Inflammatory macrophage treated with lipopolysaccharide for 4 hours (primary cell): ENCODE measurements around the gene ZPLD1.

ENCODE experiments used
- DNase-seq: peaks from one replicate; pipeline ENCODE4 v3.0.0-alpha.2; 2020

ZPLD1 gene

GRCh38 chr3:102471001-102471400 lies 36.2 kb downstream of the ZPLD1 start:
- DNase-seq = no peak

- no peak for DNase-seq
Measured at GRCh38 chr3:102471491-102471890, 36.7 kb downstream of the ZPLD1 start.

GRCh38 chr3:102473648-102474047 lies 38.8 kb downstream of the ZPLD1 start:
- no peak for DNase-seq

DNA sequence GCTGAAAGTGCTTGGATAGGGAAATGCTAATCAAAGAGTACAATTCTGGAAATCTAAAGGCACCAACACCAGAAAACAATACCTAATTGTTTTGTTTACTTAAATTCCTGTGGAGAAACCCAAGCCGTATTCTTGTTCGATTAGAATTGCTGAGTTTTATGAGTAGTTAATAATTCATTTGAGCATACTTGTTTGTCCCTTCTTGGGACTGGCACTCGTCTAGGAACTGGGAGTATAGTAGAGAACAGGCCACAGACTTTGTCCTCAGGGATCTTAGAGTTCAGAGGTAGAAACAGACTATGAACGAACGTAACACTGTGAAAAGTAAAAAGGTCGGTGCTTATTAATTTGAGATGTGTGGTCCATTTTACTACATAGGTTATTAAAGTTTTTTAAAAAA lies 39.4 kb downstream of the ZPLD1 start:
- no peak for DNase-seq

- DNase-seq = no peak
Measured at GRCh38 chr3:102476198-102476597, 41.4 kb downstream of the ZPLD1 start.

DNA sequence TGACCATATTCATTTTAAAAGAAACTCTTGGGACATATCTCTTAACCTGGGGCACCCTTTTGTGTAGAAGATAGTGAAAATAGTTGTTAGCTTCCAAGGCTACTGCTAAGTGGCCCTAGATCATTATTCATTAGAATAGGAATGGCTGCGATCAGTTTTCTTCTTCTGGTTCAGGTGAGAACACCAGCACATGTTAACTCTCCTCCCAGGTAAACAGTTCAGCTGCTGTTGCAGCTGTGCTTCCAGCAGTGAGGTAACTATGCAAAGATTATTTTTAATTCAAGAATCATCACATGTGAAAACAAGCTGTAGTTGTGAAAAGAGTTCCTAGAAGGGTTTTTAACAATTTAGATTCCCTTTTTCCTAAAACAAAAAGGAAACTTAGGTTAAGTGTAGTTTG lies 43.3 kb downstream of the ZPLD1 start:
- no peak for DNase-seq

GRCh38 chr3:102480139-102480538 lies 45.3 kb downstream of the ZPLD1 start:
- no peak for DNase-seq

GRCh38 chr3:102481050-102481449 lies 46.2 kb downstream of the ZPLD1 start:
- DNase-seq = no peak

GRCh38 chr3:102483556-102483955 lies 48.7 kb downstream of the ZPLD1 start:
- DNase-seq = no peak

DNA sequence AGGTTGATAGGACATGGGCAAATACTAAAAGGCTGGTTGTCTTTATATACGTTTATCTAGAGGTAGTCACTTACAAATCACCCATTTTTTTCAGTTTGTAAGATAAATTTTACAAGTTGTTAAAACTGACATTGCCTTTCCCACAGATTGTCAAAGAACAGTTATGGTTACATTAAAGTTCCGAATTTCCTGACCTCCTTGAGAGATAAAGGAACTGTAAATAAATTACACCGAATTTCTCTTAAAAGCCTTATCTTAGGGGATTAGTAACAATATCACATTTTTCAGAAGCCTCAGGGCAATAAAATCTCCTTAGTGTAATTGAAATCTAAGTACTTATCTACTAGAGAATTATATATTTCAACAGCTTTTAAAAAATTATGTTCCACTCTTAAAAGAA lies 49.5 kb downstream of the ZPLD1 start:
- no peak for DNase-seq

DNA sequence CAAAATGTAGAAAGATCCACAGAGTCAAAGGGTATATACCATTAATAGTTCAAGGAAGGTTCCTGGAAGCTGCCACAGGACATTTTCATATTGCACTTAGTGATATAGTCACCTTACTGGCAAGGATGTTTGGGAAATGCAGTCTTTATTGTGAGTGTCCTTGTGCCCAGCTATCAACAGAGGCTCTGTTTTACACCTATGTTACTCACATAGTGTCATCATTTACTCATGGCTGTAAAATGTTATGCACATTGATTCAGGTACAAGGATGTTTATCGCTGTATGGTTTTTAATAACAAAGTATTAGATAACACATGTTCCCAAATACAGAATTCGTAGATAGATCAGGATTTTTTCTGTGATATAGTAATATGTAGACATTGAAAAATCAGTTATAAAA lies 50.9 kb downstream of the ZPLD1 start:
- no peak for DNase-seq

GRCh38 chr3:102488331-102488730 lies 53.5 kb downstream of the ZPLD1 start:
- DNase-seq = no peak

DNA sequence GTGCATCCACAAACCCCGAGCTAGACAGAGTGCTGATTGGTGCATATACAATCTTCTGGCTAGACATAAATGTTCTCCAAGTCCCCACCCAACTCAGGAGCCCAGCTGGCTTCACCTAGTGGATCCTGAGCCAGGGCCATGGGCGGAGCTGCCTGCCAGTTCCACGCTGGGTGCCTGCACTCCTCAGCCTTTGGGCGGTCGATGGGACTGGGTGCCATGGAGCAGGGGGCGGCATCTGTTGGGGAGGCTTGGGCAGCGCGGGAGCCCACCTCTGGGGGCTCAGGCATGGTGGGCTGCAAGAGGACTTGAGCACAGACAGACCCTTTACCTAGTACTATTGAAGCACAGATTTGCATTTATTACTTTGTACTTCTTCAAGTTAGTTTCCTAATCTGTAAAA lies 57.5 kb downstream of the ZPLD1 start:
- DNase-seq = no peak

DNA sequence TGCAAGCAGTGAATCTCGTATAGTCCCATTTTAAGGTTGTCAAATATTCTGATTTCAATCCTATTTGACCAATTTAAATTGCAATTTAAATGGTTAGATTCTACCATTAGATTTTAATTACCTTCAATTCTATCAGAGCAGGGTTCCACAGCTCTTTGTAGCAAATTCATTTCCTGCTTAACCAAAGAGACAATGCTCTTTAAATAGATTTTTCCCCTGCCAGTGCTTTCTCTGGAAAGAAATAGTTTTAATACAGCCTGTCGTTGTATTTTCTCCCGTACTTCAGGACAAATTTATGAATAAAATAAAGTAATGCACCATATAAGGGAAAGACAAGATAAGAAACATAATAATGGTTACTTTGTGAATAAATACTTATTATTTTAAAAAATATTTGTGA lies 62.8 kb downstream of the ZPLD1 start:
- DNase-seq = no peak

- no peak for DNase-seq
Measured at GRCh38 chr3:102505542-102505941, 70.7 kb downstream of the ZPLD1 start.

DNA sequence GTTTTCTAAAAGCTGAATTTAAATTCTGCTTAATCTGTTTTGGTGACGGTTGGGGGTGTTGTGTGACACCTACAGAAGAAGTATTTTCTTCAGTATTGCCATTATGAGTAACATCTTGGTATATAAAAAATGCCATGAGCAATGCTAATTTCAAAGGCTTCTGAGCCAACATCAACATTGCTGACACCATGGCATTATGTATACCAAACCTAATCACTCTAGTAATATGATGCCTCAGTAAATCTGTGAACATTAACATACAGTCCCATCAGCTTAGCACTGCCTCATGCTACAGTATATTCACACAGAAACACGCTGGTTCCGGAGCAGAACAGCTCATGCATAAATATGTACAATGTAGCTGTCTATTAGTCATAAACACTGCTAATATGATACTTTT lies 75.8 kb downstream of the ZPLD1 start:
- no peak for DNase-seq

DNA sequence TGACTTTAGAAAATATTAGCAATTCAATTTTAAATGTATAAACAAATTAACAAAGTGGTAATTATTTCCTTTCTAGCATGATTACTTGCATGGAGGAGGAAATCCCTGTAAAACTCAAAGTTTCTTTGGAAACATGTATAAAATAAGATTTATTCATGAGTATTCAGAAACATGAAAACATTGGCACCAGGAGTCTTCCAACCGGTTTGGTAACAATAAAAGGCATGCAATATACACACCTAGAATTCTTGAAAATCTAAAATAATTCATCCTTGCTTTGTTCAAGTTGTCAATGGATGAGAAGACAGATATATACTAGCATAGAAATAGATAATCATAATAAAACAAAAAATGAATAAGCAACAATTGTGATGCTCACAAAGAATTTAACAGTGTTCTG lies 76.4 kb downstream of the ZPLD1 start:
- no peak for DNase-seq

- DNase-seq = no peak
Measured at GRCh38 chr3:102511639-102512038, 76.8 kb downstream of the ZPLD1 start.

- no peak for DNase-seq
Measured at GRCh38 chr3:102512734-102513504, 78.1 kb downstream of the ZPLD1 start.

DNA sequence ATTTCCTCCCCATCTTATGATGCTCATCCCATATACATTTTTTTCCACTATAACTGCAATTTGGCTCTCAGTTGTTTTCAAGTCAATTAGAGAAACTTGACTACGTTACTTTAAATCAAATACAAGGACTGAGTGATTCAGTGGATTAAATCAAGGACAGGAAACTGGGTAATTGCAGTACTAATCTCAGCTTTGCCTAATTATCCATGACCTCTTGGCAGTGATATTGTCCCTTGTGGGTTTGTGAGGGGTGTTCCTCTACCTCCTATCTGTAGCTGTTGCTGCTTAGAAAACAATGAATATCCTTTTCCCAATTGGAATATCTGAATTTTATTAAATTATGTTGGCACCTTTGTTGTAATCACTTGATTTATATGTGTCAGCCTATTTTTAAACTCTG lies 79.4 kb downstream of the ZPLD1 start:
- DNase-seq = no peak

DNA sequence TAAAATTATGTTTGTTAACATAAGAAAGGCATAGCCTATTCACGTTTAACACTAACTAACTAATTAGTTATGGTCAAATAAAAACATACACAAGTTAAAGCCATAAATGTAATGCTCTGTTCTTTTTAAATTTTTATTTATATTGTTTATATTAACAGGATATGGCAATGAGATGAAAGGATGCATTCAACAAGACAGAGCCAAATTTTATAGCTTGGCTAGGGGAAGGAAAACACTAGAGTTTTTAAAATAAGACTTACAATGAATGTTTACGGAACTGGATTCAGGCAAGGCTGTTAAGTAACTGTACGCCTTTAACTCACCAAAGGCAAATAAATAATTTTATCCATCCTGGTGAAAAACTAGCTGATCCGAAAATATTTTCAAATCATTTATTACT lies 86.4 kb downstream of the ZPLD1 start:
- DNase-seq = no peak

GRCh38 chr3:102525624-102526023 lies 90.8 kb downstream of the ZPLD1 start:
- peak; percentile 40 for DNase-seq

DNA sequence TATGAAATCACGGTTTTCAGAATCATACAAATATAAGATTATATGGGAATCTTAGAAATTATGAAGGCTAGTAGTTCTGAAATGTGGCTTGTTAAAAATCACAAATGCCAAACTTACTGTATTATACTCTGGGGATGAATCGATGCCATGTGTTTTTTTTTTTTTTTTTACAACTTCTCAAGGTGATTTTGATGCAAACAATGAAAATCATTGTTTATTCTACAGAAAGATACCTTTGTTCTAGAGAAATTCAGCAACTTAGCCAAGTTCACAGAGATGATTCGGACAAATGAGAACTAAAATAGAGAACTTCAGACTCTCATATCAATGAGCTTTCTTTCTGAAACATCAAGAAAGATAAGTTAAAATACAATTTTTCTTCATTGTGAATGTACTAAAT lies 92.0 kb downstream of the ZPLD1 start:
- no peak for DNase-seq

DNA sequence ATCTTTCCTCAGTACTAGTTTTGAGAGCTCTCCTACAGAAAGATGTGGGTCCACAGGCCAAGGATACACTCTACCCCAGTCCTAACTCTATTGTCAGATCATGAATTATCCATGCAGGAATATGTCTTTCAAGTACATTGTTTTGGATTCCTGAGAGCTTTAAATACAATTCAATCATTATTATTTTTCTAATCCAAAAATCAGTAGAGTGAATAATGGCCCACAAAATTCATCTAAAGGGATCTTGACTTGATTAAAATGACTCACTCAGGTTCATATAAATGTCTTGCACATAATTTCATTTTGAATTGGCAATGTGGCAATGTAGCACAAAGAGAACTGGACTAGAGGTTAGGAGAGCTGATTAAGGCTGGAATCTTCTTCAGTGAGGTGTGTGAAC lies 93.9 kb downstream of the ZPLD1 start:
- no peak for DNase-seq
